ENCODE results near the gene CTU2.

- TF ChIP-seq CHD2 (IDR thresholded peaks at IDR 0.05; ENCODE audit: borderline replicate concordance, low read depth, low read length) (no peak), TCF7 (IDR thresholded peaks at IDR 0.05; ENCODE audit: borderline replicate concordance) (no peak), FOXK2 (IDR thresholded peaks at IDR 0.05) (no peak)
Measured at GRCh38 chr16:88718178-88718577, 11.9 kb downstream of the CTU2 start.

All from GM12878 (cell line).